Effector memory CD4-positive, alpha-beta T cell (primary cell): ENCODE data around the gene GBGT1.
A peak's percentile ranks its signal among the peaks of the same experiment; 100 is the strongest.

Experiments
- DNase-seq, 3 donors: peaks; one replicate each; pipeline ENCODE4 v3.0.0-alpha.2; 2020
- H3K27ac ChIP-seq: 2 replicates; pipeline ENCODE4 v1.7.0; 2013; ENCODE audit warnings: mild to moderate bottlenecking, low read length, moderate library complexity; ENCODE audit not compliant: insufficient read depth, poor library complexity, severe bottlenecking
- H3K27me3 ChIP-seq: replicated peaks from 2 replicates; pipeline ENCODE4 v1.7.0; 2013; ENCODE audit warnings: mild to moderate bottlenecking, low read length; ENCODE audit not compliant: insufficient read depth, control insufficient read depth, poor library complexity, severe bottlenecking
- H3K36me3 ChIP-seq: 2 replicates; pipeline ENCODE4 v1.7.0; 2013; ENCODE audit warnings: mild to moderate bottlenecking, low read length, moderate library complexity; ENCODE audit not compliant: control insufficient read depth, insufficient read depth
- H3K4me1 ChIP-seq: 2 replicates; pipeline ENCODE4 v1.7.0; 2013; ENCODE audit warnings: low read length, mild to moderate bottlenecking; ENCODE audit not compliant: control insufficient read depth, insufficient read depth, poor library complexity, severe bottlenecking
- H3K4me3 ChIP-seq: 2 replicates; pipeline ENCODE4 v1.7.0; 2013; ENCODE audit warnings: low read length, low read depth, mild to moderate bottlenecking; ENCODE audit not compliant: insufficient read depth, poor library complexity, severe bottlenecking
- H3K9me3 ChIP-seq: 2 replicates; pipeline ENCODE4 v1.7.0; 2013; ENCODE audit warnings: mild to moderate bottlenecking, low read length, moderate library complexity; ENCODE audit not compliant: control insufficient read depth

The GBGT1 gene

DNA sequence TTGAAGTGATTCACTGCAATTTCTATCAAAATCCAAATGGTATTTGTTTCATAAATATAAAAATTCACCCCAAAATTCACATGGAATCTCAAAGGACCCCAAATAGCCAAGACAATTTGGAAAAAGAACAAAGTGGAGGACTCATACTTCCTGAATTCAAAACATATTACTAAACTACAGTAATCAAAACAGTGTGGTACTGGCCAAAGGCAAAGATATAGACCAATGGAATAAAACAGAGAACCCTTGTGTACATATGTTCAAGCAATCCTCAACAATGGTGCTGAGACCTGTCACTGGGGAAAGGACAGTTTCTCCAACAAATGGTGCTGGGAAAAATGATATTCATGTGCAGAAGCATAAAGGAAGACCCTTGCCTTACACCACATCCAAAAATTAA is 31.3 kb upstream of the GBGT1 start:
- Histone ChIP-seq H3K27ac (no peak overlapping the region), H3K4me3 (no peak overlapping the region), H3K36me3 (no peaks in the 10 kb centered on the region), H3K9me3 (no peaks in the 10 kb centered on the region), H3K27me3 (no peaks in the 10 kb centered on the region), H3K4me1 (no peaks in the 10 kb centered on the region)
- DNase-seq, result no peak

DNA sequence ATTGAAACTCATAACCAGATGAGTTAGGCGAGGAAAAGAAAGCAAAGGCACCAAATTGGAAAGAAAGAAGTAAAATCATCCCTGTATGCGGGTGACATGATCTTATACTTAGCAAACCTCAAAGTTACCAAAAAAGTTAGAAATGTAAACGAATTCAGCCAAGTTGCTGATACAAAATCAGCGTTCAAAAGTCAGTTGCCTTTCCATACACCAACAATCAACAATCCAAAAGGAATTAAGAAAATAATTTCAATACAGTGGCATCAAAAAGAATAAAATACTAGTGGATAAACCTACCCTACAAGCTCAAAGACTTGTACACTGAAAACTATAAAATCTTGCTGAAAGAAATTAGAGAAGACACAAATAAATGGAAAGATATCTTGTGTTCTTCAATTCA is 30.9 kb upstream of the GBGT1 start:
- DNase-seq, result no peak
- H3K27me3 ChIP-seq, result no peaks in the 10 kb centered on the region
- H3K27ac ChIP-seq, result no peak overlapping the region
- no peaks in the 10 kb centered on the region for H3K9me3 ChIP-seq
- no peak overlapping the region for H3K4me3 ChIP-seq
- no peaks in the 10 kb centered on the region for H3K36me3 ChIP-seq
- H3K4me1 ChIP-seq, result no peaks in the 10 kb centered on the region

DNA sequence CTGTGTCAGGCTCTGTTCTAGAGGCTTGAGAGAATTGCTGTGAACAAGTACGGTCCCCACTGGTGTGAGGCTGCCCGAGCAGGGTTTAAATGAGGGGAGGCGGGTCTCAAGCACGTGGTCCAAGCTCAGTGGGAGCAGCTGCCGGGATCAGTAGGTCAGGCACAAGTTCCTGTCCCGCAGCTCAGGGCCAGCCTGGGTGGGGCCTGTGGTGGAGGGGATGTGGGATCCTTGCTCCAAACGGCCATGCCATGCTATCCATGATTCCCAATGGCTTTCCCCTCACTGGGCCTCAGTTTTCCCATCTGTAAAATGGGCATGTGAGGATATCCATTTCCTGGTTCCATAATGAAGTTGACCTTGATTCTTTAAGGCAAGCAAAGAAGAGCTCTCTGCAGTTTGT is 28.3 kb upstream of the GBGT1 start:
- H3K4me3 ChIP-seq, result no peak overlapping the region
- H3K9me3 ChIP-seq, result no peaks in the 10 kb centered on the region
- no peaks in the 10 kb centered on the region for H3K36me3 ChIP-seq
- H3K27me3 ChIP-seq, result no peaks in the 10 kb centered on the region
- no peak for DNase-seq
- no peak overlapping the region for H3K27ac ChIP-seq
- no peaks in the 10 kb centered on the region for H3K4me1 ChIP-seq

DNA sequence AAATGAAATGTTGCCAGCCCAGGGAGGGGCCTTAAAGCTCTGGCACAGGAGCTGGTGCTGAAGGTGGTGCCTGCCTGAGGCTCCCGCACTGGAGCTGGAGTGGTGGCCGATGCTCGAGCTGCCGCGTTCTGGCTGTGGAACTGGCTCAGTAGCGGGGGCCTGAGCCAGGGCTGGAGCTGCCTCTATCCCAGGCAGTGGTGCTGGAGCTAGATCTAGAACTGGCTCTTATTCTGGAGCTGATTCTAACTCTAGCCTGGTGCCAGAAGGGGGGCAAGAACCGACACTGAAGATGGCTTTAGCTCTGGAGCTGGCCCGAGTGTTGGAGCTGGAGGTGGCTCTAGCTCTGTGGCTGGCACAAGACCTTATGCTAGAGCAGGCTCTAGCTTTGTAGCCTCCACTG is 26.1 kb upstream of the GBGT1 start:
- Histone ChIP-seq H3K27ac (no peak overlapping the region), H3K4me1 (no peaks in the 10 kb centered on the region), H3K36me3 (no peaks in the 10 kb centered on the region), H3K4me3 (no peak overlapping the region), H3K27me3 (peaks cover 2% of the 10 kb centered on the region), H3K9me3 (no peaks in the 10 kb centered on the region)
- no peak for DNase-seq

DNA sequence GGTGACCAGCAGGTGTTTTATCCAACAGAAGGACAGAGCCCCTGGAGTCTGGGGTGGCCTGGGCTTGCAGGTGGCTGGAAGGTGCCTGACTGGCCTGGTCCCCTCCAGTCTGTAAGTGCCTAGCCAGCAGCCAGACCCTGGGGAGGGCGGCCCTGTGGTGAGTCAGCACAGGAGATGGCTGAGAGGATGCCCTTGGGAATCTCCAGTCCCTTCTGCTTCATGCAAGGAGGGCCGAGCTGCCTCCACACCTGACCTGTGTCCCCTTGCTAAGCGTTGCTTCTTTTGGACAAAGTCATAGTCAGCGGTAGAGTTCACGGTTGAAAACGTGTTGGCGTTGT is 25.1 kb upstream of the GBGT1 start:
- Histone ChIP-seq H3K9me3 (no peaks in the 10 kb centered on the region), H3K27ac (no peak overlapping the region), H3K4me1 (no peaks in the 10 kb centered on the region), H3K36me3 (no peaks in the 10 kb centered on the region), H3K27me3 (peaks cover 12% of the 10 kb centered on the region), H3K4me3 (no peak overlapping the region)
- DNase-seq, result no peak

DNA sequence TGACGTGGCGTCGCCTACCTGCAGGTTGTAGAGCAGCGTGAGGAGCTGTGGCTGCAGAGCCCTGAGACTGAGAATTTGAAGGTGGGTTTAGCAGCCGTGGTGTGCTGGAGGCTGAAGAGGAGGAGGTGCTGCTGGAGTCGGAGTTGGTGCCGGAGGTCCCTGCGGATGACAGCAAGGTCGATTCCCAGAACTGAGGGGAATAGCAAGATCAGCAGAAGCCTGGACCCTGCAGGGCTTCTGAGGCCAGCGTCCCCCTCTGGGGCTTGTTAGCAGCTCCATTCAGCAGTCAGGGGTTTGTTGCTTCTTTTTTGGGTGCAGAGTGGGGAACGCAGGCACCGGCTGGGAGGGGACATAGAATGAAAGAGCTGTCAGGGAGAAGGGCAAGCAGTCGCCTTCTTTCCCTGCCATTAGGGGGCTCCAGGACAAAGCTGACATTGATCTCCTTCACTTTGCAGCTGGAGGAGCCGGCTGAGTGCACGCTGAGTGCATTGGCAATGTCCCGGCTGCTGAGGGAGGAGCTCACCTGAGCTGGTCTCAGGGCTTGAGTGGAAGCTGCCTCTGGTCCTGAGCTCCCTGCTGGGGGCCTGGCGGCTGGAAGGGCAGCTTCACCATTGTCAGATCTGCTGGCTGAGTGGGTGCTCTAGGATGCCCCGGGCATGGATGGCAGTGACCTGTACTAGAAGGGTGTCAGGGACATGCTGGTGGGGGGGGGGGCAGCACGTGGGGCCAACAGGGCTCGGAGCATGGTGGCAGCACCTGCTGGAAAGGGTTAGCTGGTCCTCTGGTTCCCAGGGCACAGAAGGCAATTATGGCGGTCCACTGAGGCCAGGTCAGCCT is 24.5 kb upstream of the GBGT1 start:
- no peaks in the 10 kb centered on the region for H3K4me1 ChIP-seq
- H3K4me3 ChIP-seq, result no peak overlapping the region
- no peak overlapping the region for H3K27ac ChIP-seq
- H3K9me3 ChIP-seq, result no peaks in the 10 kb centered on the region
- H3K36me3 ChIP-seq, result no peaks in the 10 kb centered on the region
- peaks cover 12% of the 10 kb centered on the region for H3K27me3 ChIP-seq
- DNase-seq, result no peak

DNA sequence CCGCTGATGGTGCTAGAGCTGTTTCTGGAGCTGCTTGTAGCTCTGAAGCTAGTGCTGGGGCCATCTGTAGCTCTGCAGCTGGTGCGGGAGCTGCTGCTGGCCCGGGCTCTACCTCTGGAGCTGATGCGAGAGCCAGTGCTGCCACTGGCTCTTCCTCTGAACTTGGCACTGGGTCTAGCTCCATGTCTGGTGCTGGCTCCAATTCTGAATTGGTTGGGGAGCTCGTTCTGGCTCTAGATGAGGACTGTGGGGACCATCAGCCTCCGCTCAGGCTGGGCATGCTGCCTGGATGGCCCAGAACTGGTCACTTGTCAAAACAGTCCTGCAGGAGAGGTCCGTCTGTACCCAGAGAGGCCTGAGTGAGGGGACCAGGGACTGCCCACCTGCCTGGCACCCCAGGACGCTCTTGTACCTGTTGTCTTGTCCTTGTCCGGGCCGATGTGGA is 23.9 kb upstream of the GBGT1 start:
- no peak for DNase-seq

DNA sequence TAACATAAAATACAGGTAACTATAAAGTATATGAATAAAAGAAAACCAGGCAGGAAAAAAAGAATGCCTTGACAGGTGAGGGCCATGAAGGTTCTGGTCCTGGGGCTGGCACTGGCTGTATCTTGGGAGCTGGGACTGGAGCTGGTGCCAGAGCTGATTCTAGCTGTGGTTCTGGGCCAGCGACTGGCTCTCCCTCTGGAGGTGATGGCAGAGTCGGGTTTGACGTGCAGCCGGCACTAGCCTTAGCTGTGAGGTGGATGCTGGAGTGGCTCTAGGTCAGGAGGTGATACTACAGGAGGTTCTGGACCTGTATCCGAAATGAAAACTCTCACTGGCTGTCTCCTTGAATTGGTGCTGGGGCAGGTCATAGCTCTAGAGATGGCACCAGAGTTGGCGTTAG is 23.0 kb upstream of the GBGT1 start:
- Histone ChIP-seq H3K27me3 (peaks cover 12% of the 10 kb centered on the region), H3K9me3 (no peaks in the 10 kb centered on the region), H3K4me1 (no peaks in the 10 kb centered on the region), H3K36me3 (no peaks in the 10 kb centered on the region), H3K4me3 (no peak overlapping the region), H3K27ac (no peak overlapping the region)
- DNase-seq, result no peak

More for the DNA sequence above, 23.9 kb upstream of the GBGT1 start:
- H3K27me3 ChIP-seq, result peaks cover 12% of the 10 kb centered on the region
- no peak overlapping the region for H3K4me3 ChIP-seq
- H3K4me1 ChIP-seq, result no peaks in the 10 kb centered on the region
- H3K36me3 ChIP-seq, result no peaks in the 10 kb centered on the region
- H3K27ac ChIP-seq, result no peak overlapping the region
- no peaks in the 10 kb centered on the region for H3K9me3 ChIP-seq

DNA sequence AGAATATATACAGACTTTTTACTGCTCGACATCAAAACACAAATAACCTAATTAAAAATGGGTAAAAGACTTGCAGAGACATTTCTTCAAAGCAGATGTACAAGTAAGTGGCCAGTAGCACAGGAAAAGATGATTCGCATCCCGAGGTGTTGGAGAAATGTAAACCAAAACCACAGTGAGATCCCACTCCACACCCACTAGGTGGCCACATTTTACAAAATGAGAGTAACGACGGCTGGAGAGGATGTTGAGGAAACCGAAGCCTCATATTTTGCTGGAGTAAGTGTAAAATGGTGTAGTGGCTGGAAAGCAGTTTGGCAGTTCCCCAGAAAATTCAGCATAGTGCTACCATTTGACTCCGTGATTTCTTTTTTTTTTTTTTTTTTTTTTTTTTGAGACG is 21.3 kb upstream of the GBGT1 start:
- no peaks in the 10 kb centered on the region for H3K9me3 ChIP-seq
- peak in 2 of 3 donors; percentile 6 to 15 for DNase-seq
- no peak overlapping the region for H3K4me3 ChIP-seq
- no peak overlapping the region for H3K27ac ChIP-seq
- H3K4me1 ChIP-seq, result no peaks in the 10 kb centered on the region
- H3K36me3 ChIP-seq, result no peaks in the 10 kb centered on the region
- H3K27me3 ChIP-seq, result peaks cover 12% of the 10 kb centered on the region

DNA sequence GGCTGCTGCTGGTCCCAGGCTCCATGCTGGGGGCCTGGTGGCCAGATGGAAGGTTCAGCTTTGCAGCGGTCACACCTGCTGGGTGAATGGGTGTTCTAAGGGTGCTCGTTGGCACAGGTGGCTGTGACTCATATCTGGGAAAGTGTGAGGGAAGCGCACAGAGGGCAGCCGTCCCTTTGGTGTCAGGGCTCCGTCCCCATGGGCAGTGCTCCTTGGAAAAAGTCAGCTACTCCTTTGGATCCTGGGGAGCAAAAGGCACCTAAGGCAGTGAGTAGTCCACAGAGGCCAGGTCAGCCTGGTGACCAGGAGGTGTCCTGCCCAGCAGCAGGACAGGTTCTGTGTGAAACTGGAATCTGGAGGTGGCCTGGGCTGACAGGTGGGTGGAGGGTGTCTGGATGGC is 18.4 kb upstream of the GBGT1 start:
- no peaks in the 10 kb centered on the region for H3K9me3 ChIP-seq
- no peak for DNase-seq
- H3K4me3 ChIP-seq, result no peak overlapping the region
- no peak overlapping the region for H3K27ac ChIP-seq
- no peaks in the 10 kb centered on the region for H3K36me3 ChIP-seq
- H3K4me1 ChIP-seq, result no peaks in the 10 kb centered on the region
- peaks cover 12% of the 10 kb centered on the region for H3K27me3 ChIP-seq
